GM19468 (cell line): ENCODE data around the gene DSTN.

Experiments
- ATAC-seq: cut with Tn5 transposase; IDR thresholded peaks from one replicate; pipeline ENCODE4 v1.9.1; 2021; ENCODE audit warnings: mild to moderate bottlenecking, moderate library complexity, moderate number of reproducible peaks; ENCODE audit not compliant: unreplicated experiment; ENCODE audit errors: extremely low read depth

DSTN gene

GRCh38 chr20:17633221-17633849 lies 63.5 kb downstream of the DSTN start:
- no peak for ATAC-seq

- no peak for ATAC-seq
These were observed 64.1 kb downstream of the DSTN start for GRCh38 chr20:17633850-17634500.

- ATAC-seq = no peak
These were observed 64.9 kb downstream of the DSTN start for GRCh38 chr20:17634661-17635331.

DNA sequence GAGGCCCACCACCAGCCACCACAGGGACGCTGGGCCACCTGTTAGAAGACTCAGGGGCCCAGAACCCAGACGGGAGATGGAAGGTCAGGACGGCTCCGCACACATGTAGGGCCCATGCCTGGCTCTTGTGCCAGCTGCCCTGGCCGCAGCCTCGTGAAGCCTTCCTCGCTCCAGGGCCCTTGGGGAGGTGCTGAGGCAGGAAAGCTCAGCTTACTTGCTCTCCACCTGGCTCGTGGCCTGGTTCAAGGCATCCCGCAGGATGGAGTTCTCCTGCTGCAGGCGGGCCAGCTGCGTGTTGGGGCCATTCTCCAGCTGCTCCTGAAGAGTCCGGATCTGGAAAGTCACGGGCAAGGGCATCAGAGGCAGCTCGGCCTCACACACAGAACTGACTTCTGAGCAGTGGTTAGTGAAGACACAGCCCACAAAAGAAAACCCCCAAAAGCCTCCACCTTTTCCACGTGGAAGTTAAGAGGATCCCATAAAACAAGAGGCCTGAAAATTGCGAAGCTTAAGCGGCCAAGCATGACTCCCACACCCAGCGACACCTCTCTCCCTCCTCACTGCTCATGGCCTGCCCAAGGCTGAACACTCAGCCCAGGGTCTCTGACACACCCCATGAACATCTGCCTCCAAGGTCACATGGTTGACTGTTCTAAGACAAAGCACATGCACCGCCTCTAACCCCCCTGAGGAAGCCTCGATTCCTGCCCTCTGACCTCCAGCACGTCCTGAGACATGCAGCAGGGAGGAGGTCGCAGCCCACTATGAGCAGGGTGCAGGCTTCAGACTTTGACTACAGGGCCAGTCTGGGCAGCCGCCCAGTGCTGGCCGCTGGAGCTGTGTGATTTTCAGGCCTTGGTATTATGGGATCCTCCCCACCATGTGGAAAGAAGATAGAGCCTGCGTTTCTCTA lies 65.7 kb downstream of the DSTN start:
- no peak for ATAC-seq

DNA sequence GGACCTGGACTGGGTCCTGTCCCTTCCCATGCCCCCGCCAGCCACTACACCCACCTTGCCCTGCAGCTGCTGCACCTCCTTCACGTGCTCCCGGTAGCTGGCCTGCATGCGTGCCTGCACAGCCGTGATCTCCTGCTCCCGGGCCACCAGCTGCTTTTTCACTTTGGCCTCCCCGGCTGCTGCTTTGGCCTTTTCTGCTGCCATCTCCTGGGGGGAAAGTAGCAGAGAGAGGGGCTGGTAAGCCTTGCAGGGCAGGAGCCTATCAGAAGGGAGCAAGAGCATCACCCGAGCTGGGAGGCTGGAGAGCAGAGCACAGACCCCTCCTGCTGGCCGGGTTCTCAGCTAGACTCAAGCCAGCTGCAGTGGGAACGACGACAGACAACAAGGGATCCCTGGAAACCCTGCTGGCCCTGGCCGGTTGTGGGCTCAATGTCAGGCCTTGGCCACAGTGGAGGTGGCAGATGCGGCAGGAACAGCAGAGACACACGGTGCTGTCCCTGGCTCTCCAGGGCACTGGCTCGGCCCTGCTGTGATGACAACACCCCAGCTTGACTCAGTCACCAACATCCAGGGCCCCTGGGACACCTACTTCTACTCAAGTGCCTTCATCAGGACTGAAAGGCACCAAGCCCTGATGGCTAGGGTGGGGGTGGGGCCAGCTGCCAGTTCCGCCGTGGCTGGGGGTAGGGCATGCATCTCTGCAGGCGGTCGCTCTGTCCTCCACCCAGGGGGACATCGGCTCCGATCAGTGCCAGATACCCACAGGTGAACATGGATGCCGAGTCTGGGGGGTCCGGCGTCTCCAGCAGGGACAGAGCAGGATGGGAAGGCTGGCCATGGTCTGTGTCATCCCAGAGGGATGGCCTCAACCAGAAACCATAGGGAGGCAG lies 66.9 kb downstream of the DSTN start:
- no peak for ATAC-seq

GRCh38 chr20:17637413-17637780 lies 67.5 kb downstream of the DSTN start:
- ATAC-seq = no peak

DNA sequence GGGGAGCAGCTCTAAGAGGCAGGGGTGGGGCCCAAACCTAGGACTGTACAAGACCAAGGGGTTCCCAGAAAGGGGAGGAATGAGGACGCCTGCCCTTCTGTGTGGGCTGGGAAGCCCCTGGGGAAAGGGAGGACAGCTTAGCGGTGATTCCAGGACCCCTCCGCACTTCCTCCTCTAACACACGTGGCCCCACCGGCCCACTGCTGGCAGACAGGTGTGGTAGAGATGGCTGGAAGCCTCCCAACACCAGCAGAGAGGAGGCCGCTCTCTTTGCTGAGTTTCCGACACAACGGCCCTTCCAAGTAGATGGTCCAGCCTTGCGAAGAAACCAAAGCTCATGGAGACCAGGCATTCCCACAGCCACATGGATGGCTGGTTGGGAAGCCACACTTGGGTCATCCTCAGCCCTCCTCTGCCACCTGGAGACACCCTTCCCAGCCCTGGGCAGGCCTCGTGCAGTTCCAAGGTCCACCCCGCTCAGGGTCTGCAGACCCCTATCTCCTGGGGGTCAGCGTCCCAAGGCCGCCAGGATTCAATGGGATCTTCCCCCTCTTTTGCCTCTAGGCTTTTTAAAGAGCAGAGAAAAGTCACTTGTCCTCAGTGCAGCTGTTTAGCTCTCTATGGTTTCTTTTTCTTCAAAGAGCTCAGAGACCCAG lies 68.2 kb downstream of the DSTN start:
- ATAC-seq = no peak

DNA sequence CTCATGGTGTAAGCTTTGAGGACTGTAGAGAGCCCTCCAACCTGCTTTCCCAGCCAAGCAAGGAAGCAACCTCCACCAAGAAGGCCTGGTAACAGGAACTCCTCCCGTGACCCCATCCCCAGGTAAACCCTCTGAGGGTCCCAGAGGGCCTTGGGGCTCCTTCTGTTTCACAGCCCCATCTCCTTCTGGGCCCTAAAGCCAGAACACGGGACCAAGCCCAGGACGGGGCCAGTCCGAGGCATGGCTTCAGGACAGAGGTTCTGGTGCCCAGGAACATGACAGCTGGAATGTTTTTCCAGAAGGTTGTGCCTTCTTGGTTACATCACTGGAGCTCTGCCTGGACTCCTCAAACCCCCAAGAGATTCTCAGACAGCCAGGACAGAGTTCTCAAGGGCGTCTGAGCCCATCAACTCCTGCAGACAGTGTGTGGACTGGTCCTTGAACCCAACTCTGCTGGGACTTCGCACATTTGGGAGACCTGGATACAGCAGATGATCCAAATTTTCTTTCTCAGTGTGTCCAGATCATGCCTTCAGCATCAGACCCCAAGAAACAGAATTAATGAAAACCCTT lies 69.0 kb downstream of the DSTN start:
- ATAC-seq = no peak

- ATAC-seq = no peak
These were observed 70.4 kb downstream of the DSTN start for GRCh38 chr20:17640146-17640874.

GRCh38 chr20:17640875-17641378 lies 71.1 kb downstream of the DSTN start:
- no peak for ATAC-seq

DNA sequence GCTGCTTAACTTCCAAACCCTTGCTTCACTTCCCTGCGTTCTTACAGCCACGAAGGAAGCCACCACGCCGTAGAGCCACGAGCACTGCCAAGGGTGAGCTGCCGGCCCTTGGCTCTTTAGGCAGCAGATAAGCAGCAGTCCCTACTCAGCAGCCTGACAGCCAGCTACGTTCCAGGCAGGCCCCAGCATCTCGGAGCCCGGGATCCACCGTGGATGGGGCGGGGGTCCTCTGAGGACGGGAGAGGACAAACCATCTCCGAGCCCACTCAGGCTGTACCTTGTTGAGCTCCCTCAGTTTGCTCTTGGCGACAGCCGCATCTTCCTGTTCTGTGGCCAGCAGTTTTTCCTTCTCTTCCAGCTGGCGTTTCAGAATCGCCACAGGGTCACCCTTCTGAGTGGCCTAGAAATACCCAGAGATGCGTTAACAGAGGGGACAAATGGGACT lies 71.7 kb downstream of the DSTN start:
- no peak for ATAC-seq

GRCh38 chr20:17641993-17642392 lies 72.1 kb downstream of the DSTN start:
- ATAC-seq = no peak

DNA sequence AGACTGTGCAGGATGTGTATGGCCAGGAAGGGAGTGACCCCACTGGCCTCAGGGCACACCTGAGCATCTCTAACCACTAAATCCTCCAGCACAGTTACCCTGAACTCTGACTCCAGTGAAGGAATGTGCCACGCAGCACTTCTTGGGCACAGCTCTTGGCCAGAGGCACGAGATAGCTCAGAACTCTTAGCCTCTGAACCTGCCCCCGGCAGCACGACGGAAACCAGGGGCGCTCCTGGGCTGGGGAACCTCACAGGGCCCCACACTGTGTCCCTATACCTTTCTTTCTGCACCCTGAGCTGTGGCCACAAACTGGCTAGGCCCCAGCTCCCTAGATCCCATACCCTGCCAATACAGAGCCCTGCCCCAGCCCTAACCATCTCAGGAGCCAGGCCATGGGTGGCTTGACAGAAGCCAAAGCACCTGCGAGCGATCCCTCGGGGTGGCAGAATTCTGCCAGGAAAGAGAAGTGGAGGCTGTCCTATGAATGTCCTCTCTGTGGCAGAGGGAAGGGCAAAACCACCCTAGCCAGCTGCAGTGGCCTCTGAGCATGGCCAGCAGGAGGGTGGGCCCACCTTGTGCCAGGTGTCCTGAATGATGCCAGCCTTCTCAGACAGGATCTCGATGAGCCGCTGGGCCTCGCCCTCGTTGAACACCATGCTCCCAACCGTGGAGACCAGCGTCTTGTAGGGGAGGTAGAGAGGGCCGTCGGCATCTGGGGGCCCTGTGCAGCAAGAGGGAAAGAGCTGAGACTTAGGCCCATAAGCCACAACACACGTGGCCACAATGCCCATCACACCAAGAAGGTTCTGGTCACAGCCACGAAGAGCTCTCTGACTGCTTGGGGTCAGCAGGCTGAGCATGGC lies 72.8 kb downstream of the DSTN start:
- ATAC-seq = no peak

DNA sequence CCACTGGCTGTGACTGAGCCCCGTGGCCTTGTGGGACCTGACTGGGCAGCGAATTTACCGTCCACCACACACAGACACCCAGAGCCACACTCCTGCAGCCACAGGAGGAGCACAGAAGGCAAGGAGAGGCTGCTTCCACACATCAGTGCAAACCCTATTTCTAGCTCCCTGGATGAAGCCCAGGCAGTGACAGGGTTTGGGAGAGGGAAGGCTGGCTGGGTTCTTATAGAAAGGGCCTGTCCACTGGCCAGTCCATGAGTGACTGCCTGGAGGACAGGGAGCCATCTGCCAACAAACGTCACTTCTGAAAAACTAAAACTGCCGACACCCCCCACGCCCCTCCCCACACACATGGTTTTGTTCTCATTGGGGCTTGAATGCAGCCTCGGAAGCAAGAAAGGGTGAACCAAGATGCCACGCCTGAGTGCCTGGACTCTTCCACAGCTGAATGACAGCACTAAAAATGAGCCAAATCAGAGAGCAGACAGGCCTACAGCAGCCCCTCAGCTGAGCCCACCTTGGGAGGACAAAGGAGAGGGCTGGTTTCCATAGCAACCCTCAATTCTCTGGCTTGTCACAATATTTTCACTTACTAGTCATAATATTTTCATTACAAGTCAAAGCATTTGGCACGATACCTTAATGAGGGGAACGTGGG lies 73.8 kb downstream of the DSTN start:
- no peak for ATAC-seq

DNA sequence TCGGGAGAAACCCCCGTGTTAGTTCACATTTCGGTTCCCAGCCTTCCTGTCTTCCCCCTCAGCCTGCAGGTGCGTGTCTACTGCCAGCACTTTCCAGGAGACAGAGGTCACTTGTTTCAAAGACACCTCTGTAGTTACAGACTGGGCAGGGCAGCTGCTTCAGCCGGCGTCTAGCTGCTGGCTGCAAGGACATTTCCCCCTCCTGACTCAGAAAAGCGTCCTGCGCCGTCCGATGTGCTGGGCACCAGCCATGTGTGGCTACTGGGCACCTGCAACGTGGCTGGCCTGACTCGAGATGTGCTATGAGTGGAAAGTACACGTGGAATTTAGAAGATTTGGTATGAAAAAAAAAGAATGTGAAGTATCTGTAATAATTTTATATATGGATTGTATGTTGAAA lies 74.6 kb downstream of the DSTN start:
- no peak for ATAC-seq

DNA sequence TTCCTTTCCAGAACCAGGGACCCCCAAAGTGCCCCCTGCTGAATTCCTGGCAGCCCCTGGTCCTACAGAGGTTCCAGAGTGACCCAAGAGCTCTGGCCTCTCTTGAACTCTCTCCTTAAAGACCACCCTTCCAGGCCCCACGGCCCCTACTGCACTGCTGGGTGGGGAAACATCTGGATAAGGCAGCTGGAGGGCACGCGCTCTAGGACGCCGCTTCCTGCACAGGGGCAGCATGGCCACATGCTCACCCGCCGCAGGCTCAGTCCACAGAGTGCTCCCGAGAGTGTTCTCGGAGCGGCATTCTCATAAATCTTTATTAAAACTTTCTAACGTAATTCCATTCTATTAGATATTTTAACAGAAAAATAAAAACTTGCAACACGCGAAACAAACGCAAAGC lies 75.1 kb downstream of the DSTN start:
- ATAC-seq = no peak
